SK-N-SH (cell line): ENCODE measurements around the gene VOPP1.

ENCODE experiments used
- CTCF ChIP-seq: fragments of 200-600 bp; sonication (generic); IDR thresholded peaks from 2 replicates; pipeline ENCODE4 v1.6.1; 2017; ENCODE audit warnings: antibody characterized with exemption, mild to moderate bottlenecking, moderate library complexity
- POLR2AphosphoS5 ChIP-seq: IDR thresholded peaks from 2 replicates; pipeline ENCODE4 v1.6.1; 2012; ENCODE audit warnings: low read depth, low read length
- USF1 ChIP-seq: IDR thresholded peaks from 2 replicates; pipeline ENCODE4 v1.4.0; 2012; ENCODE audit warnings: low read depth, borderline replicate concordance
- USF2 ChIP-seq: fragments of 150-350 bp; IDR thresholded peaks from 2 replicates; pipeline ENCODE4 v1.6.1; 2017; ENCODE audit warnings: antibody characterized with exemption, low read length, low read depth, borderline replicate concordance
- YY1 ChIP-seq: IDR thresholded peaks from 2 replicates; pipeline ENCODE4 v1.4.0; 2012; ENCODE audit warnings: low read depth, mild to moderate bottlenecking

- TF ChIP-seq YY1 (no peak), USF2 (no peak), CTCF (no peak), POLR2AphosphoS5 (no peak), USF1 (no peak)
These were observed 99.2 kb downstream of the VOPP1 start for GRCh38 chr7:55472928-55473725.
